Measurements from ENCODE around the gene KCNJ8.

- TF ChIP-seq CTCF (IDR thresholded peaks at IDR 0.05) (no peak), ZFX (IDR thresholded peaks at IDR 0.05; ENCODE audit: borderline replicate concordance) (no peak)
These were observed 17.8 kb downstream of the KCNJ8 start for GRCh38 chr12:21756699-21757098.
